Activated naive CD4-positive, alpha-beta T cell treated with anti-CD3 and anti-CD28 coated beads for 36 hours (primary cell): Measurements from ENCODE around the gene OR8K1. TPM values are rescaled to one million over a fixed set of nuclear protein-coding genes. Genes with fewer than 3 reads are reported as not detected.

Source experiments
- total RNA-seq, 2 experiments: library from RNA; stranded (reverse); gene quantifications; one replicate each; pipeline ENCODE4 v1.2.3, GENCODE V29; 2021

The OR8K1 gene
- total RNA-seq, 2 experiments from 2014 or later: not detected

Other genes starting within 250 kb of the OR8K1 start
- not detected for gene OR8H2, start 242.4 kb upstream of the OR8K1 start, total RNA-seq
- not detected for gene OR8H3, start 223.7 kb upstream of the OR8K1 start, total RNA-seq
- gene OR8J3, start 205.8 kb upstream of the OR8K1 start, total RNA-seq: not detected
- not detected for gene OR8K5, start 185.7 kb upstream of the OR8K1 start, total RNA-seq
- gene OR5J2, start 169.4 kb upstream of the OR8K1 start, total RNA-seq: not detected
- gene OR5T2, start 111.8 kb upstream of the OR8K1 start, total RNA-seq: not detected
- gene OR5T3, start 93.8 kb upstream of the OR8K1 start, total RNA-seq: not detected
- gene OR5T1, start 71.9 kb upstream of the OR8K1 start, total RNA-seq: not detected
- gene OR8H1, start 53.8 kb upstream of the OR8K1 start, total RNA-seq: not detected
- gene OR8K3, start 30.9 kb upstream of the OR8K1 start, total RNA-seq: not detected
- not detected for gene OR8J1, start 8.3 kb downstream of the OR8K1 start, total RNA-seq
- gene OR8U1, start 29.6 kb downstream of the OR8K1 start, total RNA-seq: not detected
- gene OR5AL1, start 66.7 kb downstream of the OR8K1 start, total RNA-seq: not detected
- not detected for gene OR5M3, start 127.3 kb downstream of the OR8K1 start, total RNA-seq
- not detected for gene OR5M8, start 145.3 kb downstream of the OR8K1 start, total RNA-seq
- not detected for gene OR5M11, start 197.2 kb downstream of the OR8K1 start, total RNA-seq
- not detected for gene OR5M10, start 231.7 kb downstream of the OR8K1 start, total RNA-seq